Keratinocyte (primary cell): Measurements from ENCODE around the gene PSME3. TPM values are rescaled to one million over a fixed set of nuclear protein-coding genes. Genes with fewer than 3 reads are reported as not detected.

Source experiments
- DNase-seq: peaks from one replicate; pipeline ENCODE4 v3.0.0-alpha.2; 2011; ENCODE audit warnings: low read depth, missing footprints, low spot score
- FAIRE-seq: peaks from 2 replicates; lab custom pipeline; 2011; peaks lifted over from hg19 to GRCh38; lab: Jason Lieb, UNC
- H2AFZ ChIP-seq: 2 replicates; pipeline ENCODE4 v1.6.0; 2012; ENCODE audit warnings: low read length, control low read depth, inconsistent platforms; ENCODE audit not compliant: control insufficient read depth
- H3K27ac ChIP-seq: 2 replicates; pipeline ENCODE4 v1.5.1; 2011; ENCODE audit warnings: low read length; ENCODE audit not compliant: control insufficient read depth, insufficient read depth
- H3K27me3 ChIP-seq: 3 replicates; pipeline ENCODE4 v1.6.0; 2011; ENCODE audit warnings: low read length; ENCODE audit not compliant: control insufficient read depth, insufficient read depth; ENCODE audit errors: extremely low read depth
- H3K36me3 ChIP-seq, 2 experiments: 2 replicates in 1 of 2; 3 replicates in 1 of 2; pipeline ENCODE4 v1.5.1; 2011; ENCODE audit warnings: low read length in 2 of 2, mild to moderate bottlenecking in 1 of 2; ENCODE audit not compliant: control insufficient read depth in 2 of 2, insufficient read depth in 2 of 2; ENCODE audit errors: extremely low read depth in 1 of 2
- H3K4me1 ChIP-seq: 3 replicates; pipeline ENCODE4 v1.5.1; 2011; ENCODE audit warnings: low read length; ENCODE audit not compliant: control insufficient read depth, insufficient read depth; ENCODE audit errors: extremely low read depth
- H3K4me2 ChIP-seq: 3 replicates; pipeline ENCODE4 v1.6.0; 2011; ENCODE audit warnings: low read depth, low read length; ENCODE audit not compliant: control insufficient read depth, insufficient read depth; ENCODE audit errors: extremely low read depth
- H3K4me3 ChIP-seq, 3 experiments: fragments of 200-600 bp in 1 of 3; sonication (generic) in 1 of 3; 2 replicates in 2 of 3; 3 replicates in 1 of 3; pipeline ENCODE4 v1.5.1; 2011 to 2016; ENCODE audit warnings: low read length in 3 of 3, mild to moderate bottlenecking in 3 of 3, control low read depth in 2 of 3, inconsistent platforms in 1 of 3, low read depth in 1 of 3, mixed read lengths in 1 of 3, mixed run types in 1 of 3, moderate library complexity in 1 of 3; ENCODE audit not compliant: control insufficient read depth in 2 of 3, insufficient read depth in 2 of 3; ENCODE audit errors: extremely low read depth in 1 of 3
- H3K79me2 ChIP-seq: 2 replicates; pipeline ENCODE4 v1.6.0; 2012; ENCODE audit warnings: low read length; ENCODE audit not compliant: control insufficient read depth, insufficient read depth
- H3K9ac ChIP-seq: 3 replicates; pipeline ENCODE4 v1.6.0; 2011; ENCODE audit warnings: low read length; ENCODE audit not compliant: control insufficient read depth, insufficient read depth; ENCODE audit errors: extremely low read depth
- H3K9me1 ChIP-seq: 3 replicates; pipeline ENCODE4 v1.6.0; 2011; ENCODE audit warnings: low read length; ENCODE audit not compliant: control insufficient read depth, insufficient read depth; ENCODE audit errors: extremely low read depth
- H3K9me3 ChIP-seq: 2 replicates; pipeline ENCODE4 v1.5.1; 2012; ENCODE audit warnings: low read depth, low read length; ENCODE audit not compliant: control insufficient read depth
- H4K20me1 ChIP-seq: 3 replicates; pipeline ENCODE4 v1.6.0; 2011; ENCODE audit warnings: low read length; ENCODE audit not compliant: control insufficient read depth, insufficient read depth; ENCODE audit errors: extremely low read depth
- CTCF ChIP-seq, 3 experiments: IDR thresholded peaks in 1 of 3; conservative IDR thresholded peaks in 1 of 3; optimal IDR thresholded peaks in 1 of 3; 2 replicates in 2 of 3; 3 replicates in 1 of 3; pipeline versions ENCODE3 to v1.5.1; 2011; ENCODE audit warnings: low read length in 3 of 3, mild to moderate bottlenecking in 3 of 3, moderate library complexity in 2 of 3, control low read depth in 1 of 3, inconsistent platforms in 1 of 3; ENCODE audit not compliant: insufficient read depth in 2 of 3; ENCODE audit errors: extremely low read depth in 1 of 3
- EZH2 ChIP-seq: IDR thresholded peaks from one replicate; pipeline ENCODE4 v1.6.1; 2012; ENCODE audit warnings: inconsistent platforms, mild to moderate bottlenecking, low read length, moderate library complexity
- dilution Hi-C: fragments of 300-500 bp; cut with MboI; formaldehyde crosslinking; loops from one replicate; pipeline ENCODE4 v1.7.0; 2020; ENCODE audit warnings: low sequenced_read_pairs; ENCODE audit not compliant: extremely low pct_ligation_motif_present
- polyA plus RNA-seq, 5 experiments: library from polyadenylated mRNA; depleted of rRNA in 3 of 5; stranded (reverse) in 3 of 5; stranded (forward) in 1 of 5; unstranded in 1 of 5; fragments of >200 nt; gene quantifications; 1 replicate in 1 of 5; 2 replicates in 3 of 5; 3 replicates in 1 of 5; pipeline versions ENCODE4 v1.2.1 to v1.2.3, GENCODE V29; 2011 to 2012; ENCODE audit warnings: missing spikeins in 2 of 5, low read depth in 1 of 5, low replicate concordance in 1 of 5

PSME3 gene
- polyA plus RNA-seq, 1 donor (not counting 4 experiments of a cell fraction or from before 2014, with no cell fraction given) = 190 TPM

GRCh38 chr17:42877037-42877436 lies 43.8 kb downstream of the PSME3 start:
- TF ChIP-seq EZH2 = no peak
- no peak for TF ChIP-seq CTCF (optimal IDR thresholded peaks at IDR 0.05 in 1 of 3, IDR thresholded peaks at IDR 0.05 in 1 of 3, conservative IDR thresholded peaks at IDR 0.05 in 1 of 3; ENCODE audit: extremely low read depth in 1 of 3, insufficient read depth in 2 of 3, low read length in 3 of 3)
- Histone ChIP-seq H3K27me3 (peaks cover 25% of the 10 kb centered on the region), H4K20me1 (no peaks in the 10 kb centered on the region), H3K9me3 (no peaks in the 10 kb centered on the region), H3K27ac (no peak overlapping the region), H2AFZ (no peak overlapping the region), H3K9ac (no peak overlapping the region), H3K4me2 (no peak overlapping the region), H3K4me3 (no peak overlapping the region), H3K4me1 (no peaks in the 10 kb centered on the region), H3K79me2 (no peaks in the 10 kb centered on the region), H3K36me3 (no peaks in the 10 kb centered on the region), H3K9me1 (no peaks in the 10 kb centered on the region)
- FAIRE-seq = no peak
- dilution Hi-C loops = no loop called here
- DNase-seq = no peak

- H2AFZ ChIP-seq = no peak overlapping the region
- H3K36me3 ChIP-seq = no peaks in the 10 kb centered on the region
- no peaks in the 10 kb centered on the region for H3K9me1 ChIP-seq
- no peak overlapping the region for H3K4me2 ChIP-seq
- no peak for TF ChIP-seq EZH2
- no peak for TF ChIP-seq CTCF (optimal IDR thresholded peaks at IDR 0.05 in 1 of 3, IDR thresholded peaks at IDR 0.05 in 1 of 3, conservative IDR thresholded peaks at IDR 0.05 in 1 of 3; ENCODE audit: extremely low read depth in 1 of 3, insufficient read depth in 2 of 3, low read length in 3 of 3)
- H4K20me1 ChIP-seq = no peaks in the 10 kb centered on the region
- H3K27ac ChIP-seq = no peak overlapping the region
- no peak overlapping the region for H3K9ac ChIP-seq
- H3K4me1 ChIP-seq = no peaks in the 10 kb centered on the region
- dilution Hi-C loops = no loop called here
- no peak overlapping the region for H3K4me3 ChIP-seq
- H3K79me2 ChIP-seq = no peaks in the 10 kb centered on the region
- FAIRE-seq (no peak), DNase-seq (no peak)
- no peaks in the 10 kb centered on the region for H3K9me3 ChIP-seq
- H3K27me3 ChIP-seq = peaks cover 25% of the 10 kb centered on the region
These were observed 45.1 kb downstream of the PSME3 start for GRCh38 chr17:42878123-42878880.
